ENCODE measurements around the gene NAPB.

GRCh38 chr20:23450877-23451276 lies 29.6 kb upstream of the NAPB start:
- TF ChIP-seq, protein P1, sequence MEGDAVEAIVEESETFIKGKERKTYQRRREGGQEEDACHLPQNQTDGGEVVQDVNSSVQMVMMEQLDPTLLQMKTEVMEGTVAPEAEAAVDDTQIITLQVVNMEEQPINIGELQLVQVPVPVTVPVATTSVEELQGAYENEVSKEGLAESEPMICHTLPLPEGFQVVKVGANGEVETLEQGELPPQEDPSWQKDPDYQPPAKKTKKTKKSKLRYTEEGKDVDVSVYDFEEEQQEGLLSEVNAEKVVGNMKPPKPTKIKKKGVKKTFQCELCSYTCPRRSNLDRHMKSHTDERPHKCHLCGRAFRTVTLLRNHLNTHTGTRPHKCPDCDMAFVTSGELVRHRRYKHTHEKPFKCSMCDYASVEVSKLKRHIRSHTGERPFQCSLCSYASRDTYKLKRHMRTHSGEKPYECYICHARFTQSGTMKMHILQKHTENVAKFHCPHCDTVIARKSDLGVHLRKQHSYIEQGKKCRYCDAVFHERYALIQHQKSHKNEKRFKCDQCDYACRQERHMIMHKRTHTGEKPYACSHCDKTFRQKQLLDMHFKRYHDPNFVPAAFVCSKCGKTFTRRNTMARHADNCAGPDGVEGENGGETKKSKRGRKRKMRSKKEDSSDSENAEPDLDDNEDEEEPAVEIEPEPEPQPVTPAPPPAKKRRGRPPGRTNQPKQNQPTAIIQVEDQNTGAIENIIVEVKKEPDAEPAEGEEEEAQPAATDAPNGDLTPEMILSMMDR (conservative IDR thresholded peaks at IDR 0.05; ENCODE audit: low read length): no peak
- TF ChIP-seq EZH2phosphoT487 (IDR thresholded peaks at IDR 0.05; ENCODE audit: borderline replicate concordance): no peak
